NCI-H146 (cell line): ENCODE data around the gene STUM.

ENCODE experiments used
- DNase-seq: peaks from one replicate; lab custom pipeline; 2025; lab: John Stamatoyannopoulos, UW

The STUM gene

DNA sequence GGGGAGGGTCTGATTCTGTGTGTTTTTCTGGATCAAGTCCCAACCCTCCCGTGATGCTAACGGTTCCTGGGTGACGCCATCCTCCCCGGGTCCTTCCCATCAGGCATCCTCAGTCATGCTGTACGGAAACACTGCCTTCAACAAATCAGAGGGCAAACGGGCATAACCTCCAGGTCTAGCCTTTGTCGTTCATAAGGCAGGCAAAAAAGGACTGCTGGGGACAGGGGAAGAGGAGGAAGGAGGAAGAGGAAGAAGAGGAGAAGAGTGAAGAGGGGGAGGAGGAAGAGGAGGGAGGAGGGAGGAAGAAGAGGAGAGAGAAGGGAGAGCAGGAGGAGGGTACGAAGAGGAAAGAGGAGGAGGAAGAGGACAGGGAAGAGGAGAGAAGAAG is 106.1 kb downstream of the STUM start:
- DNase-seq, result no peak

GRCh38 chr1:226655251-226656163 is 106.9 kb downstream of the STUM start:
- peak; percentile 93 for DNase-seq

GRCh38 chr1:226656201-226656600 is 107.6 kb downstream of the STUM start:
- peak; percentile 78 for DNase-seq

GRCh38 chr1:226656601-226657277 is 108.2 kb downstream of the STUM start:
- peak; percentile 83 for DNase-seq

- peak; percentile 28 for DNase-seq
Measured at GRCh38 chr1:226657895-226658545, 109.5 kb downstream of the STUM start.

- DNase-seq, result no peak
Measured at GRCh38 chr1:226658546-226659125, 110.1 kb downstream of the STUM start.
